Measurements from ENCODE around the gene GPR21.

GPR21 gene

GRCh38 chr9:123033352-123033751 lies at the start of gene GPR21:
Gene GPR21, plus strand, starts transcription at chr9:123033667. Its CDS starts 900 bp downstream, at chr9:123034567.
- no peak for DNase-seq

GRCh38 chr9:122986010-122986409 lies 47.5 kb upstream of the GPR21 start:
- DNase-seq = no peak

GRCh38 chr9:122988141-122988540 lies 45.3 kb upstream of the GPR21 start:
- no peak for DNase-seq

- no peak for DNase-seq
These were observed 44.4 kb upstream of the GPR21 start for GRCh38 chr9:122988920-122989621.

GRCh38 chr9:122991370-122991830 lies 42.1 kb upstream of the GPR21 start:
- peak; percentile 6 for DNase-seq

- no peak for DNase-seq
These were observed 36.9 kb upstream of the GPR21 start for GRCh38 chr9:122996586-122996985.

GRCh38 chr9:122998448-122998847 lies 35.0 kb upstream of the GPR21 start:
- DNase-seq = no peak

- no peak for DNase-seq
These were observed 32.9 kb upstream of the GPR21 start for GRCh38 chr9:123000371-123001068.

- DNase-seq = peak; percentile 5
These were observed 30.7 kb upstream of the GPR21 start for GRCh38 chr9:123002754-123003153.

- no peak for DNase-seq
These were observed 30.0 kb upstream of the GPR21 start for GRCh38 chr9:123003466-123003865.

- DNase-seq = no peak
These were observed 27.5 kb upstream of the GPR21 start for GRCh38 chr9:123005964-123006363.

GRCh38 chr9:123007269-123007668 lies 26.2 kb upstream of the GPR21 start:
- DNase-seq = no peak

- no peak for DNase-seq
These were observed 24.6 kb upstream of the GPR21 start for GRCh38 chr9:123008909-123009308.

GRCh38 chr9:123011380-123011779 lies 22.1 kb upstream of the GPR21 start:
- DNase-seq = no peak

- DNase-seq = no peak
These were observed 21.5 kb upstream of the GPR21 start for GRCh38 chr9:123011878-123012528.

- DNase-seq = no peak
These were observed 16.8 kb upstream of the GPR21 start for GRCh38 chr9:123016631-123017030.

- DNase-seq = no peak
These were observed 12.7 kb upstream of the GPR21 start for GRCh38 chr9:123020796-123021195.

- DNase-seq = no peak
These were observed 7.0 kb upstream of the GPR21 start for GRCh38 chr9:123026425-123026824.

- no peak for DNase-seq
These were observed 6.0 kb upstream of the GPR21 start for GRCh38 chr9:123027517-123027916.

GRCh38 chr9:123028136-123028535 lies 5.3 kb upstream of the GPR21 start:
- no peak for DNase-seq

- DNase-seq = no peak
These were observed 4.5 kb upstream of the GPR21 start for GRCh38 chr9:123028973-123029372.

GRCh38 chr9:123031963-123032362 lies 1.5 kb upstream of the GPR21 start:
- no peak for DNase-seq

- DNase-seq = no peak
These were observed 566 bp downstream of the GPR21 start for GRCh38 chr9:123033864-123034601.

Data from GF-D8 (cell line).